VCaP (cell line): ENCODE measurements around the gene DGKZ.

Experiments
- H3K27ac ChIP-seq: fragments of 450-650 bp; 2 replicates; pipeline ENCODE4 v1.5.1; 2017
- CTCF ChIP-seq: fragments of 450-650 bp; conservative IDR thresholded peaks from 2 replicates; pipeline ENCODE4 v1.5.1; 2017; ENCODE audit warnings: mild to moderate bottlenecking, moderate library complexity

Gene DGKZ

GRCh38 chr11:46335271-46335670 lies 12.0 kb upstream of the DGKZ start:
- no peak overlapping the region for H3K27ac ChIP-seq
- no peak for TF ChIP-seq CTCF

- no peak overlapping the region for H3K27ac ChIP-seq
- TF ChIP-seq CTCF: no peak
Measured at GRCh38 chr11:46335890-46336562, 11.2 kb upstream of the DGKZ start.

GRCh38 chr11:46336563-46337180 lies 10.6 kb upstream of the DGKZ start:
- no peak overlapping the region for H3K27ac ChIP-seq
- no peak for TF ChIP-seq CTCF

- TF ChIP-seq CTCF: no peak
- peak overlapping the region; percentile 83 for H3K27ac ChIP-seq
Measured at GRCh38 chr11:46337626-46338345, 9.5 kb upstream of the DGKZ start.

- H3K27ac ChIP-seq: peak overlapping the region; percentile 83
- TF ChIP-seq CTCF: no peak
Measured at GRCh38 chr11:46338636-46338987, 8.7 kb upstream of the DGKZ start.

- peak overlapping the region; percentile 83 for H3K27ac ChIP-seq
- peak; percentile 23 for TF ChIP-seq CTCF
Measured at GRCh38 chr11:46338988-46339666, 8.1 kb upstream of the DGKZ start.

- no peak for TF ChIP-seq CTCF
- H3K27ac ChIP-seq: peak overlapping the region; percentile 83
Measured at GRCh38 chr11:46339816-46340215, 7.4 kb upstream of the DGKZ start.
